GM21576 (cell line): Measurements from ENCODE around the gene MAP3K14.

Experiments used
- ATAC-seq: cut with Tn5 transposase; IDR thresholded peaks from one replicate; pipeline ENCODE4 v1.9.1; 2021; ENCODE audit warnings: mild to moderate bottlenecking, moderate library complexity; ENCODE audit not compliant: unreplicated experiment

Gene MAP3K14

GRCh38 chr17:45225051-45225700, 91.6 kb downstream of the MAP3K14 start:
- no peak for ATAC-seq

- ATAC-seq = no peak
Measured at GRCh38 chr17:45224671-45225050, 92.2 kb downstream of the MAP3K14 start.

DNA sequence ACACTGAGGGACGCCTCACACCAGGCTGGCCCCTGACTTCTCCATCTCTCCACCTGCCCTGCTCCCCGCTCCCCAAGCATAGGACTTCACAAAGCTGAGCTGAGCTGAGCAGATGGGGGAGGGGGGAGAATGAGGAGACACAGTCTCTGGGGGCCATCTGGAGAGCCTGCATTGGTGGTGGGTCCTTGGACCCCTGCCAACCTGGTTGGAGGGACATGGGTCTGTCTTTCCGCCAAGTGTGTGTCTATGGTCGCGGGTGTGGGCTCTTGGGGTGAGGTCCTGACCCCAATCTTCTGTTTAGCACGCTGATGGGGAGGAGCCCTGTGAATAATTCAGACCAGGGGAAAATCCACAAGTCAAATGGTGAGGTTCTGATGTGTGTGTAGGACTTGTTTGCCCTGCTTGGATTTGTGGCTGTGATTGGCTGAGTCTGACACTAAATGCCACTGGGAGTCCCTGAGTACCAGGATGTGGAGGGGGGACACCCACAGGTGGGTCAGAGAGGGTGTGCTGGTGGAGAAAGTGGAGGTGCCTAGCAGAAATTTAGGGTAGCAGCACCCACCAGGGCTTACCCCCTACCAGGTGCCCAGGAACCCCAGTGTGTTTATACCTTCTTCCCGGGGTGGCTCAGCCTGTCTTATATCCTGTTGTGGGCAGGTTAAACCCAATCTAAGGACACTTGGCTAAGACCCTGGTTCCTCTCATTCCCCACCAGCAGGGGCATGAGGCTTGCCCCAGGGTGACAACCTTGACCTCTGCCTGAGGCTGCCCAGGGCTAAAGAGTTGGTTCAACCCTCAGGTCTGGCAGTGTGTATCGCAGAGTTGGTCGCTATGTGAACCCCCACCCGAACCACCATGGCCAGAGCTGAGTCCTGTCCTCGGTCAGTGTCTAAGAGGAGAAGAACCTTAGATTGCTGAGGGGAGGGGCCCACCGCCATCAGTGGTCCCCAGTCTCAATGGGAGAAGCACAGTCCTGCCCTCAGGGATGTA, 93.0 kb downstream of the MAP3K14 start:
- ATAC-seq = no peak

DNA sequence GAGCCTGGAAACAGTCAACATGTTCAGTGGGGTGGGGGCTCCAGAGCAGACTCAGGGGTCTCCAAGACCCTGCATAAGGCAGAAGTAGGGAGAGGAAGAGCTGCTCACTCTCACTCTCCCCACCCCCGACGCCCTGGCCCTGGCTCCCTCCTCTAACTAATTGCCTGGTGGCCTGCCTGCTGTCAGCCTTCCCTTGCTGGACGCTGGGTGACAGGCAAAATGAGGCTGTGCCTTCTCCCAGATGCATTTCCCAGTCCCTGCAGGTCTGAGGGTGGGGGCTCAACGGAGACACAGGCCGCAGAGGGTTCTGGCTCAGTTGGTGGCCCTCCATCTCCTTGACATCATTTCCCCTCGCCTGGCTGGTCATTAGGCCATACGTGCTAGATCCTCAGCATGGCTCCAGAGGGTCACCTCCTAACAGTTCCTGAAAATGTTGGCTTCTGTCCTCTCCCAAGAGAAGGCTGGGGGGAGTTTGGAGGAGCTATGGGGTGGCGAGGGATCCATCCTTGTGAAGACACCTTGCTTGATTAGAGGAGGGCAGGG, 93.8 kb downstream of the MAP3K14 start:
- ATAC-seq = no peak

DNA sequence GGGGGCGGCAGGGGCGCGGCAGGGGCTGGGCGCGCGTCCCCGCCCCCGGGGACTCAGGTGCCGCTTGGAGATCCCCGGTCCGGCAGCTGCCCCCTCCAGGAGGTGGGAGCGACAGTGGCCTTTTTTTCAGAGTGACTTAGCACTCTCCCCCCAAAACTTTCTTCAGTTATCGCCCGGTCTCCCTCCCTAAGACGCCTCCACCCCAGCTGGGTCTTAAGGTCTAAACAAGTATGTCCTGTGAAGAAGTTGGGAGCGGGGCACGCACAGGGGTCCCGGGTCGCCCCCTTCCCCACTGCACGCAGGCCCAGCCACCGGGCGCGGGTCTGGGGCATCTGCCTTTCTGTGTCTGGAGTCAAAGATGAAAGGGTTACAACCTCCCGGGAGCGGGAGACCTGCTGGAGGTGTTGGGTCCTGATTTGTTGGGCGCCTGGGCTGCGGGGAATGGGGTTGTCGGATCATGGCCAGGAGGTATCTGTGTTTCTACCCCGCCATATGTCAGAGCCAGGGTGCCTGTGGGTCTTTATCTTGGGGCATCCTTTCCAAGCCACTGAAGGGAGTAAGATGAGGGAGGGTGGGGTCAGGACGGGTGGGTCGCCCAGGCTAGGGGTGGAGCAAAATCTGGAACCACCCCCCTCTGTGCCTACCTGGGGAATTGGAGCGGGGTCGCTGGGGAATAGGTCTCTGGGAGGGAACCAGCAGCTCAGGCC, 94.4 kb downstream of the MAP3K14 start:
- ATAC-seq = no peak

DNA sequence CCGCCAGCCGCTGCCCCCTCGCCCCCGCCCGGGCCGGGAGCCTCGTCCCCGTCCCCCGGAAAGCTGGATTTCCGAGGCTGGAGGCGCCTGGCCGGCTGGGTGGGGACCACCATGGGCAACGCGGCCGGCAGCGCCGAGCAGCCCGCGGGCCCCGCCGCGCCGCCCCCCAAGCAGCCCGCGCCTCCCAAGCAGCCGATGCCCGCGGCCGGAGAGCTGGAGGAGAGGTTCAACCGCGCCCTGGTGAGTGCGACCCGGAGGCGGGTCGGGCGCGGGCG, 94.9 kb downstream of the MAP3K14 start:
- ATAC-seq = no peak

DNA sequence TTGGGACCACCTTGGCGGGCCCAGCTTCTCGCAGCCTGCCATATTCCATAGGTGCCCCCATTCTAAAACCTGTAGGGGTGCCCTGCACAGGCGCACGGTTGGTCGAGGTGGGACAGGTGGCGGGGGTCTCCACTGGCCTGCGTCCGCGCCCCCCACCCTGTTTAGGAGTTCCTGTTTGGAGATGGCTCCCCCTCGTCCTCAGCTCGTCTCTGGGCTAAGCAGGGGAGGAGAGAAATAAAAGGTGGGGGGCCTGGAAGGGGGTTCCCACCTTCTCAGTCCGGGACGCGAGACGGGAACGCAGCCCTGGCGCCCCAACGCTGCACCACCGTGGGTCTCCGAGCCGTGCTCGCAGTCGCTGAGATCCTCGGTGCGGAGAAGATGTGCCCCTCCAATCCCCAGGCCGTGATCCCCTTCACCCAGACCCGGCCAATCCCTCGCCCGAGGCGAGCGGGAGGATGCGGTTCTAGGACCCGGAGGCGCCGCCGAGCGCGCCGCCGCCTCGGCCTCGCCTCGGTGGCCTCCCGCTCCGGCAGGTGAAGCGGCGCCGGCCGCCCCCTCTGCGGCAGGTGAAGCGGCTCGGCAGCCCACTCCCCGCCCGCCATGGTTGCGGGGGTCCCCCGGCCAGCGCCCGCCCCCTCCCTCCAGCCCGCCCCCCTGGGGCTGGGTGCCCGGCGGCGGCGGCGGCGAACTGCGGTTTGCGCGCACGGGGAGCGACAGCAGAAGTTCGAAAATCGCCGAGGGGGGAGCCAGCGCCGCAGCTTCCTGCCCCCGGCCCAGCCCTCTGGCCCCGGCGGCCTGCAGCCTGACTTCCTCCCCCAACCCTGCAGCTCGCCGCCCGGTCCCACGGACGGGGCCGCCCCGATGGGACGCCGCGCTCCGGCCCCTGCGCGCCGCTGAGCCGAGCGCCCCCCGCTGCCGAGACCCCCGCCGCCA, 95.5 kb downstream of the MAP3K14 start, which contains the start of gene FMNL1:
FMNL1 (plus strand) TSS at position 805 of the 933 bp plus-strand sequence. CDS start 240 bp downstream, outside the sequence.
- no peak for ATAC-seq

DNA sequence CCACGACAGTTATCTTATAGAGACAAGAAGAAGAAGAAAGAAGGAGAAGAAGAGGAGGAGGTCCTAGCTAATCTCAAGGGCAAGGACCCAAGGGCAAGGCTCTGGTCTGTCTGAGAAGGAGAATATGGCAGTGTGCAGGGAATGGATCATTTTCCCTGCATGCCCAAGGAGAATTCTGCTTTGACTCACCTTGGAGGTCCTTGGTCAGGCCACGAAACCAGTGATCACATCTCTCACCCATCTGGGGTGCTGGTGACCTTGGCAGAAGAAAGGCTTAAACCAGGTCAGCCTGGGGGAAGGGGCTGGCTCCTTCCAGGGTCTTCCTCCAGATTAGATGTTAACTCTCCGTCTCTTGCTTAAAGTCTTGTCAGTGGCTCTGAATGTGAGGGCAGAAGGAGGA, 96.7 kb downstream of the MAP3K14 start:
- ATAC-seq = no peak

- ATAC-seq = no peak
Measured at GRCh38 chr17:45218895-45219661, 97.7 kb downstream of the MAP3K14 start.
